ENCODE measurements around the gene FOXE1. TPM values are rescaled to one million over a fixed set of nuclear protein-coding genes. Genes with fewer than 3 reads are reported as not detected.

FOXE1 gene
- total RNA-seq, 1 donor from 2014 or later = not detected

DNA sequence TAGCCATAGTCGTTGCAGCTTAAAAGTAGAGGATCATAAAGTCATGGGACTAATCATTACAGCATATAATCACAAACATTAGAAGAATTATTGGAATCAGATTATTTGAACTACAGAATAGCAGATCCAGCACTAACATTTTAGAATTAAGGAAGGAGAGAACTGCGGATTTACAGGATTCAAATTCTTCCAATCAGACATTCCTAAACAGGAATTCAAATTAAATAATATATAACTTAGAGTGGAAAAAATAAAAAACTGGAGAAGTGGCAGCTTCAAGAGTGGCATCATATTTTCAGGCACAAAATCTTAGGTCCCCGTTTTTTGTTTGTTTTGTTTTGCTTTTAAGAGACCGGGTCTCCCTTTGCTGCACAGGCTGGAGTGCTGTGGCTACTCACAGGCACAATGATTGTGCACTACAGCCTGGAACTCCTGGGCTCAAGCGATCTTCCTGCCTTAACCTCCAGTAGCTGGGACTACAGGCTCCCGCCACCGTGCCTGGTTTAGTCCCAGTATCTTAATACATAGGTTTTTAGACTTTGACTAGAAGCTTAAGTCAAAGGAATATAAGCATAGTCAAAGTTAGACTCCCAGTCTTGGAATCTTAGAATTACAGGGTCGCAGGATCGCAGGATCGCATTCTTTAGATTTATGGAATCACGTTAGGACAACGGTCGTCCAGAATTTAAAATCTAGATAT lies 2.1 kb upstream of the FOXE1 start:
- CTCF ChIA-PET = no interaction called here
- TF ChIP-seq, protein P1, sequence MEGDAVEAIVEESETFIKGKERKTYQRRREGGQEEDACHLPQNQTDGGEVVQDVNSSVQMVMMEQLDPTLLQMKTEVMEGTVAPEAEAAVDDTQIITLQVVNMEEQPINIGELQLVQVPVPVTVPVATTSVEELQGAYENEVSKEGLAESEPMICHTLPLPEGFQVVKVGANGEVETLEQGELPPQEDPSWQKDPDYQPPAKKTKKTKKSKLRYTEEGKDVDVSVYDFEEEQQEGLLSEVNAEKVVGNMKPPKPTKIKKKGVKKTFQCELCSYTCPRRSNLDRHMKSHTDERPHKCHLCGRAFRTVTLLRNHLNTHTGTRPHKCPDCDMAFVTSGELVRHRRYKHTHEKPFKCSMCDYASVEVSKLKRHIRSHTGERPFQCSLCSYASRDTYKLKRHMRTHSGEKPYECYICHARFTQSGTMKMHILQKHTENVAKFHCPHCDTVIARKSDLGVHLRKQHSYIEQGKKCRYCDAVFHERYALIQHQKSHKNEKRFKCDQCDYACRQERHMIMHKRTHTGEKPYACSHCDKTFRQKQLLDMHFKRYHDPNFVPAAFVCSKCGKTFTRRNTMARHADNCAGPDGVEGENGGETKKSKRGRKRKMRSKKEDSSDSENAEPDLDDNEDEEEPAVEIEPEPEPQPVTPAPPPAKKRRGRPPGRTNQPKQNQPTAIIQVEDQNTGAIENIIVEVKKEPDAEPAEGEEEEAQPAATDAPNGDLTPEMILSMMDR (IDR thresholded peaks at IDR 0.05) = no peak
- DNase-seq (no peak), ATAC-seq (ENCODE audit: low read depth) (no peak)
- H3K27me3 Mint-ChIP-seq = peaks cover 68% of the 10 kb centered on the region
- H3K36me3 Mint-ChIP-seq (ENCODE audit: low read depth) = no peaks in the 10 kb centered on the region
- POLR2A ChIA-PET = no interaction called here
- H3K27ac Mint-ChIP-seq = no peak overlapping the region
- no peaks in the 10 kb centered on the region for H3K9me3 Mint-ChIP-seq
- H3K4me3 Mint-ChIP-seq = no peak overlapping the region
- intact Hi-C loops (cut with micrococcal nuclease) = loop anchor here (5.0 kb wide), 3 partner anchors 136 to 154 kb away; partner anchors contain the start of gene XPA
- peaks cover 36% of the 10 kb centered on the region for H3K4me1 Mint-ChIP-seq

DNA sequence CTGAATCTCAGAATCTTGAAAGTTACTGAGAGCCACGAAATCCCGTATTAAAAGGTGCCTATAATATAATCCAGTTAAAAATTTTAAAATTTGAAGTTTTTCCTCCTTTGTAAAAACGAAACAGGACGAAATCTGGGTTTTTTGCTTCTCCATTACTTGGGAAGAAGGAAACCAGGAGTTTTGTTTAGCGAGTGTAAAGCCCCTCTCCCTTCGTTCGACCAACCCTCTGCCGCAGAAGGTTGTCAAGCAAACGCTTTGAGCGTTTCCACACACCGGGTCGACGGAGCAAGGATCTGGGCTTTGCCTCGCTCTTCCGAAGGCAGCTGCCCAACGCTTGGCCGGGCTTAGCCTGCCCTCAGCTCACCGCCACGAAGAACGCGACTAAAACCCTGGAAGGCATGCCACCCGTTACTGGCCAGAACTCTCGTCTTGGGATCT lies 1.6 kb upstream of the FOXE1 start:
- no peak overlapping the region for H3K4me3 Mint-ChIP-seq
- TF ChIP-seq, protein P1 (IDR thresholded peaks at IDR 0.05) = no peak
- CTCF ChIA-PET = no interaction called here
- ATAC-seq (ENCODE audit: low read depth) (no peak), DNase-seq (no peak)
- POLR2A ChIA-PET = no interaction called here
- intact Hi-C loops (cut with micrococcal nuclease) = loop anchor here (5.0 kb wide), 3 partner anchors 136 to 154 kb away; partner anchors contain the start of gene XPA
- no peak overlapping the region for H3K27ac Mint-ChIP-seq
- H3K9me3 Mint-ChIP-seq = no peaks in the 10 kb centered on the region
- H3K36me3 Mint-ChIP-seq (ENCODE audit: low read depth) = no peaks in the 10 kb centered on the region
- H3K27me3 Mint-ChIP-seq = peaks cover 67% of the 10 kb centered on the region
- H3K4me1 Mint-ChIP-seq = peaks cover 36% of the 10 kb centered on the region

DNA sequence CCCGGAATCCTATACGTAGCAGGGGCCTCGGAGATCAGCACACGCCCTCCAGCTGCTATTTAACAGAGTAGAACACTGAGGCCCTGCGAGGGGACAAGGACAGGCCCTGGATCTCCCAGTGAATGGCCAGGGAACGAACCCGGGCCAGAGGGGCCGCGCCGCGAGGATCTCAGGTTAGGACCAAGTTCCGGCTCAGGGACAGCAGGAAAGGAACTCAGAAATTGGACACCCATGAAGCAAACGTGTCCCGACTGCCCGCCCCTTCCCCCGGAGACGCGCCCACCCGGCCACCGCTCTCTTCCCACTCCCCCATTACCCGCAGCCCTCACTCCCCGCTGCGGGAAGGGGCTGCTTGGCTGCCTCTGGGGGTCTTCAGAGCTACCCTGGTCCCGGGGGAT lies 1.0 kb upstream of the FOXE1 start:
- H3K4me3 Mint-ChIP-seq = no peak overlapping the region

DNA sequence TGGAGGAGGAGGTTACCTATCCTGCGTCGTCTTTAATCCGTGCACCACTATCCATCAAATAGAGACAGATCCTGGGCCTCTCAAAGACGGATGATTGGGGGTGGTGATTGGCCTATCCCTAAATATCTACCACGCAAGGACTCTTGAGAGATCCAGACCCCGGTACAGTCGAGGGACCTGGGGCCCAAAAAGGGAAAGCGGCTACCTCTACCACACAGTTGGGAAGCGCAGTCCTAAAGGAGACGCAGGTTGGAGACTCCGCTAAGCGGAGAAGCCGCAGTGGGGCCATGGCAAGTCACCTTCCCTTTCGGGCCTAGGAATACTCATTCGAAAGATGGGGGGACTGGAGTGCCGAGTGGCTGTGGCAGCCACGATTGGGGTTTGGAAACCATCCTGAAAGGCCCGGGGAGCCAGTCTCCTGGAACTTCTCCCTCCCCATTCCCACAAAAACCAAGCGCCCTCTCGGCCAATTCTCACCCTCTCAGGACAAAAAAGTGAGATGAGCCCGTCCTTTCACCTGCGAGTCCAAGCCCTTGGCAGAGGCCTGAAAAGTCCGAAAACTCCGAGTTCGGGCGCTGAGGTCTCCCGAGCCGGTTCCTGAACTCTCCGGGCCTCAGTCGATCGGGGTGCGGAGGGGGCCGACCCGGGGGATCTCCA lies 499 bp upstream of the FOXE1 start:
- POLR2A ChIA-PET = no interaction called here
- DNase-seq (no peak), ATAC-seq (ENCODE audit: low read depth) (no peak)
- H3K9me3 Mint-ChIP-seq = no peaks in the 10 kb centered on the region
- intact Hi-C loops (cut with micrococcal nuclease) = loop anchor here (2.0 to 5.0 kb wide), 4 partner anchors 14 to 155 kb away; partner anchors contain the start of gene XPA
- TF ChIP-seq, protein P1 (IDR thresholded peaks at IDR 0.05) = no peak
- peaks cover 63% of the 10 kb centered on the region for H3K27me3 Mint-ChIP-seq
- H3K36me3 Mint-ChIP-seq (ENCODE audit: low read depth) = no peaks in the 10 kb centered on the region
- CTCF ChIA-PET = no interaction called here
- H3K4me1 Mint-ChIP-seq = peaks cover 34% of the 10 kb centered on the region
- H3K27ac Mint-ChIP-seq = no peak overlapping the region
- H3K4me3 Mint-ChIP-seq = peak overlapping the region; percentile 41

More for the DNA sequence above, 1.0 kb upstream of the FOXE1 start:
- TF ChIP-seq, protein P1 (IDR thresholded peaks at IDR 0.05) = no peak
- no peak for ATAC-seq (ENCODE audit: low read depth)
- CTCF ChIA-PET = no interaction called here
- Mint-ChIP-seq H3K27ac (no peak overlapping the region), H3K27me3 (peaks cover 64% of the 10 kb centered on the region), H3K36me3 (ENCODE audit: low read depth) (no peaks in the 10 kb centered on the region), H3K4me1 (peaks cover 36% of the 10 kb centered on the region), H3K9me3 (no peaks in the 10 kb centered on the region)
- POLR2A ChIA-PET = no interaction called here
- no peak for DNase-seq
- intact Hi-C loops (cut with micrococcal nuclease) = loop anchor here (2.0 to 5.0 kb wide), 4 partner anchors 15 to 155 kb away; partner anchors contain the start of gene XPA

Measured in activated B cell treated with CpG ODN at 0.5 μM for 24 hours (primary cell).